Cardiac muscle cell (in vitro differentiated cells and primary cell): ENCODE data around the gene UBE2G1. TPM values are rescaled to one million over a fixed set of nuclear protein-coding genes. Genes with fewer than 3 reads are reported as not detected.

Experiments
- DNase-seq, 2 donors: peaks; one replicate each; pipeline versions ENCODE4 v3.0.0 to v3.0.0-alpha.2; 2010 to 2017; ENCODE audit warnings: low read depth in 1 of 2, low spot score in 1 of 2
- H3K27ac ChIP-seq: fragments of 200-600 bp; sonication (generic); 2 replicates; pipeline ENCODE4 v1.5.1; 2016
- H3K27me3 ChIP-seq: fragments of 200-600 bp; sonication (generic); 2 replicates; pipeline ENCODE4 v1.6.0; 2016; ENCODE audit warnings: control low read depth
- H3K36me3 ChIP-seq: fragments of 200-600 bp; sonication (generic); 2 replicates; pipeline ENCODE4 v1.5.1; 2016; ENCODE audit warnings: control low read depth
- H3K4me1 ChIP-seq: fragments of 200-600 bp; sonication (generic); 2 replicates; pipeline ENCODE4 v1.8.1; 2017; ENCODE audit warnings: low read depth, mild to moderate bottlenecking, mixed run types
- H3K4me3 ChIP-seq: fragments of 200-600 bp; sonication (generic); 2 replicates; pipeline ENCODE4 v1.5.1; 2016; ENCODE audit warnings: mild to moderate bottlenecking
- H3K9me3 ChIP-seq: fragments of 200-600 bp; sonication (generic); 2 replicates; pipeline ENCODE4 v1.5.1; 2017; ENCODE audit warnings: low read depth, mild to moderate bottlenecking, control low read depth
- CTCF ChIP-seq: IDR thresholded peaks from 2 replicates; pipeline ENCODE4 v1.5.1; 2012; ENCODE audit warnings: low read depth, mild to moderate bottlenecking, low read length
- polyA plus RNA-seq: library from polyadenylated mRNA; unstranded; fragments of >200 nt; fragmentation: Nextera tagmentation; extraction: Ambion mirVana; gene quantifications from 2 replicates; pipeline ENCODE4 v1.2.1, GENCODE V29; 2016
- total RNA-seq: library from RNA; depleted of rRNA; stranded (reverse); fragments of >200 nt; gene quantifications from 2 replicates; pipeline ENCODE4 v1.2.3, GENCODE V29; 2016

UBE2G1 gene
- total and polyA plus RNA-seq, 2 experiments from 2014 or later = 99.0 to 107 TPM

DNA sequence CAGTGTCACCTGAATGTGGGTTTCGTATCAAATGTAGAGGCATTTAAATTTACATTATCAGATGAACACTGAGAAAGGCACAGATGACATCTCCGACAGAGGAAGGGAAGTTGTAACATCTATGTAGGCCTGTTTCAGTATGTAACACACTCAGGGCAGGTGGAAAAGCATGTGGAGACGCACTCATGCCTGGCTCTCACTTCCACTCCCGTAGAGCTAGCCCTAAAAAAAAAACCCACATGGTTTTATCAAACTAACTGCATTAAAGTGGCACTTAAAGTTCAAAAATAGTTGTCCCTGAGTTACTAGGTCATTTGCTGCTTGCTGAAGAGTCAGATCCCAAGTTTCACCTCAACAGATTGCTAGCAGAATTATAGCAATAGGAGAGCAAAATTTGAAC is 96.6 kb downstream of the UBE2G1 start:
- Histone ChIP-seq H3K4me1 (peaks cover 15% of the 10 kb centered on the region), H3K36me3 (no peaks in the 10 kb centered on the region), H3K27ac (peak overlapping the region; percentile 80), H3K27me3 (no peaks in the 10 kb centered on the region), H3K4me3 (no peak overlapping the region), H3K9me3 (no peaks in the 10 kb centered on the region)
- no peak for TF ChIP-seq CTCF
- DNase-seq = peak in 1 of 2 donors; percentile 43

DNA sequence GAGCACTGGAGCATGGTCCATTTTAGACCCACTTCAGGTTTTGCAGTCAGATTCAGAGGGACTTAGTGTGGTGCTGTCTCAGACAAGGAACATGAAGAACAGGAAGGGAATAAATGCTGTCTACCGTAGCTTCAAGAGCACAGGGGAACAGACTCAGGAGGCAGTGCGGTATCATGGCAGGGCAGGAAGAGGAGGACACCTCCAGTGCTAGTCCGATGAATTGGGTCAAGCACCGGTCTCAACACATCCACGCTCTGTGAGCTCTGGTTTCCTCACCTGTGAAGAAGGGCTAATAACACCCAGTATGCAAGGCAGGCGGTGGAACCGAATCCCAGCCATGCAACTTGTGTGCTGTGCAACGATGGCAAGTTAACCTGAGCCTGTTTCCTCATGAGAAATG is 99.1 kb downstream of the UBE2G1 start:
- no peak overlapping the region for H3K4me3 ChIP-seq
- no peak for DNase-seq
- H3K9me3 ChIP-seq = no peaks in the 10 kb centered on the region
- H3K36me3 ChIP-seq = no peaks in the 10 kb centered on the region
- no peaks in the 10 kb centered on the region for H3K27me3 ChIP-seq
- no peak overlapping the region for H3K27ac ChIP-seq
- no peak for TF ChIP-seq CTCF
- H3K4me1 ChIP-seq = peaks cover 15% of the 10 kb centered on the region

GRCh38 chr17:4266550-4266949 is 99.9 kb downstream of the UBE2G1 start:
- no peak for TF ChIP-seq CTCF
- H3K27ac ChIP-seq = no peak overlapping the region
- no peak overlapping the region for H3K4me3 ChIP-seq
- no peaks in the 10 kb centered on the region for H3K36me3 ChIP-seq
- DNase-seq = no peak
- H3K9me3 ChIP-seq = no peaks in the 10 kb centered on the region
- H3K27me3 ChIP-seq = no peaks in the 10 kb centered on the region
- peaks cover 15% of the 10 kb centered on the region for H3K4me1 ChIP-seq

- TF ChIP-seq CTCF = no peak
- DNase-seq = peak; percentile 95 to 96
- H3K27me3 ChIP-seq = no peaks in the 10 kb centered on the region
- H3K4me3 ChIP-seq = peak within 1 kb of the TSS; percentile 91
- peak within 1 kb of the TSS; percentile 82 for H3K27ac ChIP-seq
- no peaks in the 10 kb centered on the region for H3K36me3 ChIP-seq
- H3K4me1 ChIP-seq = no peaks in the 10 kb centered on the region
- no peaks in the 10 kb centered on the region for H3K9me3 ChIP-seq
Observed at GRCh38 chr17:4263282-4264215, 102.9 kb downstream of the UBE2G1 start, which contains the start of gene ANKFY1. Gene ANKFY1 (minus strand): TSS chr17:4263979. CDS start chr17:4263941, 38 bp downstream.

- Histone ChIP-seq H3K4me1 (no peaks in the 10 kb centered on the region), H3K36me3 (no peaks in the 10 kb centered on the region), H3K9me3 (no peaks in the 10 kb centered on the region), H3K27ac (peak overlapping the region; percentile 82), H3K4me3 (peak overlapping the region; percentile 91), H3K27me3 (no peaks in the 10 kb centered on the region)
- no peak for DNase-seq
- TF ChIP-seq CTCF = no peak
Observed at GRCh38 chr17:4262703-4263102, 103.8 kb downstream of the UBE2G1 start.
